ENCODE results near the gene GPR146. TPM values are rescaled to one million over a fixed set of nuclear protein-coding genes. Genes with fewer than 3 reads are reported as not detected.

The GPR146 gene
- total and polyA plus RNA-seq, 8 donors = 2.0 to 14.6 (median 7.9) TPM

- Histone ChIP-seq H3K36me3 (peaks cover 10 to 41% (median 36%) of the 10 kb centered on the region in 4 donors), H3K27me3 (no peaks in the 10 kb centered on the region)
- 86 to 89% (median 88%) methylated on average over 9 to 13 of the region's 13 CpGs for WGBS, 5 donors
Measured at GRCh38 chr7:1011297-1012003, 32.9 kb upstream of the GPR146 start.

DNA sequence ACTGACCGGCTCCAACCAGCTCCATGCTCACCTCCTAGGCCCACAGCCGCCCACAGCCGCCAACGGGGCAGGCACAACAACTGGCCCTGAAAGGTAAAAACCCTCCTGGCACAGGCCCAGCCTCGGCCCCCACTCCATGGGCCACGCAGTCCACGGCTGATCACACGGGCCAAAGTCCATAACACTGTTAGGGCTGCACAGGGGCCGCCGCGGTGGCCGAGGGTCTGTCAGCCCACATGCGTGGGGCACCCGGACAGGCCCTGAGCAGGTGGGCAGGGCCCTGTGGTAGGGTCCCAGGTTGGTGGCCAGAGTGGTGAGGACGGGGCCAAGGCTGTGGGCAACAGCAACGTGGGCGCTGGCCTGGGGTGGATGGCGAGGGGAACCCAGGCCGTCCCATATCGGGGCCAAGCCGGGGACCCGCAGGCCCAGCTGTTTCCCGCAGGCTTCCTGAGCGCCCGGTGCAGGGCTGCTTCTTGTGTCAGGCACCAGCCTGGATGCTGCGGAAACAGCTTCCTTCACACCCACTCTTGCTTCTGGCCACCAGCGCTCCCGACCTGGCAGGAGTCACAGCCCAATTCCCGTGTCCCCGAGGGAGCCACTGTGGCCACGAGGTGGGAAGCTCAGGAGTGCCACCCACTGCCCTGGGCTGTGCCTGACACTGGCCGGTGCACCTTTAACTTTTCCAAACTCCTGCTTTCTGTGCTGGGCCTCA is 32.2 kb upstream of the GPR146 start:
- whole genome bisulfite sequencing, 5 donors = 79 to 86% (median 80%) methylated on average over 21 to 32 of the region's 32 CpGs
- H3K36me3 ChIP-seq = peaks cover 10 to 35% (median 32%) of the 10 kb centered on the region in 4 donors
- no peak for TF ChIP-seq POLR2A (IDR thresholded peaks at IDR 0.05)
- TF ChIP-seq EP300 (IDR thresholded peaks at IDR 0.05) = no peak
- TF ChIP-seq, protein P1, sequence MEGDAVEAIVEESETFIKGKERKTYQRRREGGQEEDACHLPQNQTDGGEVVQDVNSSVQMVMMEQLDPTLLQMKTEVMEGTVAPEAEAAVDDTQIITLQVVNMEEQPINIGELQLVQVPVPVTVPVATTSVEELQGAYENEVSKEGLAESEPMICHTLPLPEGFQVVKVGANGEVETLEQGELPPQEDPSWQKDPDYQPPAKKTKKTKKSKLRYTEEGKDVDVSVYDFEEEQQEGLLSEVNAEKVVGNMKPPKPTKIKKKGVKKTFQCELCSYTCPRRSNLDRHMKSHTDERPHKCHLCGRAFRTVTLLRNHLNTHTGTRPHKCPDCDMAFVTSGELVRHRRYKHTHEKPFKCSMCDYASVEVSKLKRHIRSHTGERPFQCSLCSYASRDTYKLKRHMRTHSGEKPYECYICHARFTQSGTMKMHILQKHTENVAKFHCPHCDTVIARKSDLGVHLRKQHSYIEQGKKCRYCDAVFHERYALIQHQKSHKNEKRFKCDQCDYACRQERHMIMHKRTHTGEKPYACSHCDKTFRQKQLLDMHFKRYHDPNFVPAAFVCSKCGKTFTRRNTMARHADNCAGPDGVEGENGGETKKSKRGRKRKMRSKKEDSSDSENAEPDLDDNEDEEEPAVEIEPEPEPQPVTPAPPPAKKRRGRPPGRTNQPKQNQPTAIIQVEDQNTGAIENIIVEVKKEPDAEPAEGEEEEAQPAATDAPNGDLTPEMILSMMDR (IDR thresholded peaks at IDR 0.05) = no peak
- no peak for TF ChIP-seq POLR2AphosphoS5 (IDR thresholded peaks at IDR 0.05)
- DNase-seq = no peak
- no peak overlapping the region for H3K27ac ChIP-seq
- no peaks in the 10 kb centered on the region for H3K27me3 ChIP-seq
- peaks cover 0 to 33% (median 5%) of the 10 kb centered on the region in 4 donors for H3K4me1 ChIP-seq
- no peaks in the 10 kb centered on the region for H3K9me3 ChIP-seq
- intact Hi-C loops (cut with DNase I; ENCODE audit: low total_unique reads) = no loop called here
- no peak overlapping the region for H3K4me3 ChIP-seq

More at GRCh38 chr7:1011297-1012003, 32.9 kb upstream of the GPR146 start:
- Histone ChIP-seq H3K4me3 (no peak overlapping the region), H3K27ac (no peak overlapping the region), H3K4me1 (peaks cover 0 to 33% (median 5%) of the 10 kb centered on the region in 4 donors), H3K9me3 (no peaks in the 10 kb centered on the region)
- intact Hi-C loops (cut with DNase I; ENCODE audit: low total_unique reads) = no loop called here
- TF ChIP-seq POLR2AphosphoS5 (IDR thresholded peaks at IDR 0.05) (no peak), POLR2A (IDR thresholded peaks at IDR 0.05) (no peak), EP300 (IDR thresholded peaks at IDR 0.05) (no peak)
- TF ChIP-seq, protein P1 (IDR thresholded peaks at IDR 0.05) = no peak
- DNase-seq = no peak

DNA sequence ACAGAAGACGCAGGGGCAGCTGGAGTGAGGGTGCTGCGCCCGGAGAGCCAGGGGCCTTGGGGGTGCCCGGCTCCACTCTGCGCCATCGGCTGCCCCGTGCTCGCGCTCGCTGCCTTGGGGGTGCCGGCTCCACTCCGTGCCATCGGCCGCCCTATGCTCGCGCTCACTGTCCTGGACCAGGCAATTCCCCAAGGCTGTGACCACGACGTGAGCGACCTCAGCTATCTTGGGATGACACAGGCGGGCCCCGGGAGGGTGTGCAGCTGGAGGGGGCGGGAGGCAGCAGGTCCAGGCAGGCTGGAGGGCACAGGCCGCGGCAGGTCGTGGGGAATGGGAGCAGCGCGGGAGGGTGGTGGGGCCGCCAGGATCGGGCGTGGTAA is 31.6 kb upstream of the GPR146 start:
- intact Hi-C loops (cut with DNase I; ENCODE audit: low total_unique reads) = no loop called here
- Histone ChIP-seq H3K4me3 (no peak overlapping the region), H3K27ac (no peak overlapping the region)

GRCh38 chr7:1013581-1013980 is 30.8 kb upstream of the GPR146 start:
- no peak overlapping the region for H3K4me3 ChIP-seq
- no peaks in the 10 kb centered on the region for H3K27me3 ChIP-seq
- H3K27ac ChIP-seq = no peak overlapping the region
- intact Hi-C loops (cut with DNase I; ENCODE audit: low total_unique reads) = no loop called here
- DNase-seq = no peak
- H3K4me1 ChIP-seq = peaks cover 0 to 33% (median 5%) of the 10 kb centered on the region in 4 donors
- peaks cover 9 to 33% (median 29%) of the 10 kb centered on the region in 4 donors for H3K36me3 ChIP-seq
- TF ChIP-seq, protein P1 (IDR thresholded peaks at IDR 0.05) = no peak
- TF ChIP-seq POLR2AphosphoS5 (IDR thresholded peaks at IDR 0.05) (no peak), EP300 (IDR thresholded peaks at IDR 0.05) (no peak), POLR2A (IDR thresholded peaks at IDR 0.05) (no peak)
- 78 to 86% (median 85%) methylated on average over 11 of the region's 11 CpGs for WGBS, 5 donors
- no peaks in the 10 kb centered on the region for H3K9me3 ChIP-seq

More for the DNA sequence above, 31.6 kb upstream of the GPR146 start:
- TF ChIP-seq POLR2AphosphoS5 (IDR thresholded peaks at IDR 0.05) = no peak
- no peak for TF ChIP-seq EP300 (IDR thresholded peaks at IDR 0.05)
- TF ChIP-seq POLR2A (IDR thresholded peaks at IDR 0.05) = no peak
- TF ChIP-seq, protein P1 (IDR thresholded peaks at IDR 0.05) = no peak
- Histone ChIP-seq H3K4me1 (peaks cover 0 to 33% (median 5%) of the 10 kb centered on the region in 4 donors), H3K9me3 (no peaks in the 10 kb centered on the region), H3K36me3 (peaks cover 13 to 34% (median 30%) of the 10 kb centered on the region in 4 donors), H3K27me3 (no peaks in the 10 kb centered on the region)
- 72 to 91% (median 88%) methylated on average over 16 to 30 of the region's 30 CpGs for WGBS, 5 donors
- no peak for DNase-seq

Data from stomach (tissue), 9 donors.